H1 (cell line): ENCODE measurements around the gene SPDYA. TPM values are rescaled to one million over a fixed set of nuclear protein-coding genes. Genes with fewer than 3 reads are reported as not detected.

Source experiments
- CBX8 ChIP-seq: fragments of 300-800, 300-1000 bp; sonication (generic); IDR thresholded peaks from 2 replicates; pipeline ENCODE4 v1.7.1; 2016; ENCODE audit warnings: low read depth, low read length, borderline replicate concordance
- KDM1A ChIP-seq: fragments of 200-600, 300-600 bp; sonication (generic); IDR thresholded peaks from 2 replicates; pipeline ENCODE4 v1.7.1; 2016; ENCODE audit warnings: mild to moderate bottlenecking, low read length, borderline replicate concordance
- PHF8 ChIP-seq: fragments of 200-600 bp; sonication (generic); conservative IDR thresholded peaks from 2 replicates; pipeline ENCODE4 v1.7.1; 2012; ENCODE audit warnings: low read depth, mild to moderate bottlenecking, inconsistent platforms, low read length, moderate library complexity
- polyA plus RNA-seq, 7 experiments: library from polyadenylated mRNA; depleted of rRNA in 3 of 7; stranded (reverse) in 5 of 7; unstranded in 2 of 7; fragments of >200 nt in 5 of 7; fragments of 200-250 nt in 2 of 7; gene quantifications; 1 replicate in 5 of 7; 2 replicates in 1 of 7; 4 replicates in 1 of 7; pipeline versions ENCODE4 v1.2.1 to v1.2.3, GENCODE V29; 2011 to 2013; ENCODE audit warnings: missing spikeins in 2 of 7, mixed read lengths in 2 of 7
- total RNA-seq: library from RNA; stranded (reverse); fragmentation: NEBNext Ultra II Directional; extraction: Animal tissue kit (Norgen Biotek cat#: 25700); gene quantifications from 2 replicates; pipeline ENCODE4 v1.2.1, GENCODE V29; 2021

The SPDYA gene
- total and polyA plus RNA-seq, 2 of the 8 experiments (the other 6 are each of a cell fraction or from before 2014, with no cell fraction given): 0.12 to 0.35 TPM

DNA sequence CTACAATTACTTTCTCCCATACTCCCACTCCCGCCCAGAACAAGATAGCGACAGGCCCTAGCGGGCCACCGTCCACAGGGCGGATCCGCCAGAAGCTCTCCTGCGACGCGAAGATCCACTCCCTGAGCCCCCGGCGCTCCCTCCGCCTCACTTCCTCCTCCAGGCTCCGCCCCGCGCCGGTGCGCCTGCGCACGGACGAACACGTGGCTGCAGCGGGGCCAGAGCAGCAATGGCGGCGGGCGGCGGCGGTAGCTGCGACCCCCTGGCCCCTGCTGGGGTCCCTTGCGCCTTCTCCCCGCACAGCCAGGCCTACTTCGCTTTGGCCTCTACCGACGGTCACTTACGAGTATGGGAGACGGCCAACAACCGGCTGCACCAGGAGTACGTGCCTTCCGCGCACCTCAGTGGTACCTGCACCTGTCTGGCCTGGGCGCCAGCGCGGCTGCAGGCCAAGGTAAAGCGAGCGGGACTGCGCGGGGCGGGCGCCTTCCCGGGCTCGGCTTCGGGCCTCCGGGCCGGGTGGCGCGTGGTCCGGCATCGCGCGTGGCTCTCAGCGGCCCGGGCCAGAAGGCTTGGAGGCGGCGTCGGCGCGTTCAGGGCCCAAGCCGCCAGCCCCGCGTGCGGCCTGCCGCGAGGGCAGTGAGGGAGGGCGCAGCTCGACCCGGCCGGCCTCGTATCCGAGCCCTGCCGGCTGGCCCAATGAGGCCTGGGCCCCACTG, 84.0 kb downstream of the SPDYA start, which contains the start of gene WDR43 (continued):
- no peak for TF ChIP-seq KDM1A
- TF ChIP-seq CBX8: no peak
- peak; percentile 99 for TF ChIP-seq PHF8
- TF ChIP-seq, all 59 proteins: peak for 24
